Neural cell (in vitro differentiated cells): ENCODE measurements around the gene OSBP2.

Source experiments
- CTCF ChIP-seq: fragments of 450-650 bp; IDR thresholded peaks from 2 replicates; pipeline ENCODE4 v1.5.1; 2014; ENCODE audit warnings: antibody characterized with exemption, mild to moderate bottlenecking, moderate library complexity; ENCODE audit not compliant: poor library complexity, severe bottlenecking
- POLR2AphosphoS5 ChIP-seq: IDR thresholded peaks from 2 replicates; pipeline ENCODE4 v1.6.1; 2012

DNA sequence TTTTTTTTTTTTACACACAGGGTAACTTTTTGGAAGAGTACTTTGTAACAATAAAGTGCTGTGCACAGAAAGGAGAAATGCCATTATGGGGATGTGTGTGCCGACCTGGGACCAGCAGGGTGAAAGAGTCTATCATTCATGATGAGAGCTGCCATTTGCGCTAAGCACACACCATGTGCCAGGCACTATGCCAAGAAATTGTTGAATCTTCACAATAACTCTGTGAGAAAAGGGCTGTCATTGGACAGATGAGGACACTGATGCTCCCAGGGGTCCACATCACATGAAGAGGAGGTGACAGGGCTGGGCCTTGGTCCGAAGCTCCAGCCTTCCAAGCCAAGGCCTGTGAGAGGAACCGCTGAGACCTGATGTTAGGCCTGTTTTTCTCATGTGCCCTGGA is 32.6 kb upstream of the OSBP2 start:
- TF ChIP-seq POLR2AphosphoS5 = no peak
- TF ChIP-seq CTCF = no peak
